Epithelial cell of esophagus (primary cell): ENCODE measurements around the gene MED13L.
"Not testable (repeated sequence)": the region's sequence is repeated elsewhere in the genome, so short reads cannot be mapped to it uniquely, and the experiment has no call there.

Source experiments
- DNase-seq: peaks from one replicate; pipeline ENCODE4 v3.0.0; 2010; ENCODE audit warnings: low read depth
- H3K4me3 ChIP-seq: 2 replicates; pipeline ENCODE4 v1.5.1; 2011; ENCODE audit warnings: mild to moderate bottlenecking, low read length, control low read depth
- TF ChIP-seq, protein P1 (sequence below): IDR thresholded peaks from 2 replicates; pipeline ENCODE4 v1.5.1; 2011; ENCODE audit warnings: low read depth, mild to moderate bottlenecking, low read length, control low read depth, inconsistent platforms; ENCODE audit not compliant: insufficient read depth; ENCODE audit errors: missing control alignments

Gene MED13L

DNA sequence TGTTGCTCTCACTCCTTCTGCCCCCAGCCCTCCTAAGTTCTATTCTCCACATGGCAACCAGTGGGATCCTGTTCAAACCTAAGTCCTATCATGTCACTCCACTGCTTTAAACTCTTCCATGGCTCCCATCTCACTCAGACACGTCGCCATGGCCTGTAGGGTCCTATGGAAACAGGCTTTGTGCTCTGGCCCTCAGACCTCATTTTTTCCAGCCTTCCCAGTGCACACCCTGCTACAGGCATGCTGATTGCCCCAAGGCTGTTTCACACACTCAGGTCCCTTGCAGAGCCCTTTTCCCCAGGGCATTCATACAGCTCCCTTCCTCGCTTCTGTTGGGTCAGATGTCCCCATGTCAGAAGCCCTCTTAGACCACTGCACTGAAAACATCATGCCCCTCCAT is 11.2 kb upstream of the MED13L start:
- H3K4me3 ChIP-seq, result no peak overlapping the region
- no peak for DNase-seq
- TF ChIP-seq, protein P1, sequence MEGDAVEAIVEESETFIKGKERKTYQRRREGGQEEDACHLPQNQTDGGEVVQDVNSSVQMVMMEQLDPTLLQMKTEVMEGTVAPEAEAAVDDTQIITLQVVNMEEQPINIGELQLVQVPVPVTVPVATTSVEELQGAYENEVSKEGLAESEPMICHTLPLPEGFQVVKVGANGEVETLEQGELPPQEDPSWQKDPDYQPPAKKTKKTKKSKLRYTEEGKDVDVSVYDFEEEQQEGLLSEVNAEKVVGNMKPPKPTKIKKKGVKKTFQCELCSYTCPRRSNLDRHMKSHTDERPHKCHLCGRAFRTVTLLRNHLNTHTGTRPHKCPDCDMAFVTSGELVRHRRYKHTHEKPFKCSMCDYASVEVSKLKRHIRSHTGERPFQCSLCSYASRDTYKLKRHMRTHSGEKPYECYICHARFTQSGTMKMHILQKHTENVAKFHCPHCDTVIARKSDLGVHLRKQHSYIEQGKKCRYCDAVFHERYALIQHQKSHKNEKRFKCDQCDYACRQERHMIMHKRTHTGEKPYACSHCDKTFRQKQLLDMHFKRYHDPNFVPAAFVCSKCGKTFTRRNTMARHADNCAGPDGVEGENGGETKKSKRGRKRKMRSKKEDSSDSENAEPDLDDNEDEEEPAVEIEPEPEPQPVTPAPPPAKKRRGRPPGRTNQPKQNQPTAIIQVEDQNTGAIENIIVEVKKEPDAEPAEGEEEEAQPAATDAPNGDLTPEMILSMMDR, result no peak

DNA sequence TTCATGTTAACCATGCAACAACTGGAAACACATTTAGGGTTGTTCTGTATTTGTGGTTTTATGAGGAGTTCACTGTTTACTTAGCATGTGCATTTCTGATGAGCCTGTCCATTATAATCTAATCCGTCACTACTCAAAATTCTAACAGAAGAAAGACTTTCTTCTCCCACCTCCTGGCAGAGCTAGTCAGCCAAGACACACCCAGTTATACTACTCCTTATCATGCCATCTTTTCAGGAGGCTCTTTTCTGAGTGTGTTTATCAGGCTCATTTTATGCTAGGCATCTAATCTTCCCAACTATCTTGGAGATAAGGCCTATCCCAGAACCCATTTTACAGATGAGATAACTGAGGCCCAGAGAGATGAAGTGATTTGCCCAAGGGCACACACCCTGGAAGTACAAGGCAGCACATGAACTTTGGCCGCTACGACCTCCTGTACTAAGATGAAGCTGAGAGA is 10.4 kb upstream of the MED13L start:
- no peak overlapping the region for H3K4me3 ChIP-seq
- no peak for DNase-seq
- TF ChIP-seq, protein P1, result no peak

DNA sequence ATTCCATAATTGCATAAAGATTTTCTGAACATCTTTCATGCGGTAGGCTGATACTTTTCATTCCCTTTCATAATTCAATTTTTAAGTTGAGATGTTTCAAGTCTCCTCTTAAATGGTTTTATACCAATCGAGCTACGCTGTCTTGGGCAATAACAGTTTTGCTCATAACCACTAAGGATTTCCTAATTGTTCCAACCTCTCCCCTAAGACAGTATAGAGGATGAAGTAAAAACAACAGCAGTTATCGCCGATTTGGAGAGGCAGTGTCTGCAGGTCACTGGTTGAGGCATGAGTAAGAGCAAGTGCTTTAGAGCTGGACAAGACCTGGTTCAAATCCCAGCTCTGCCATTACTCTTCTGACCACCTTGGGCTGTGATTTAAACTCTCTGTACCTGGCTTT is 6.9 kb upstream of the MED13L start:
- no peak for DNase-seq
- H3K4me3 ChIP-seq, result no peak overlapping the region
- TF ChIP-seq, protein P1, result no peak

DNA sequence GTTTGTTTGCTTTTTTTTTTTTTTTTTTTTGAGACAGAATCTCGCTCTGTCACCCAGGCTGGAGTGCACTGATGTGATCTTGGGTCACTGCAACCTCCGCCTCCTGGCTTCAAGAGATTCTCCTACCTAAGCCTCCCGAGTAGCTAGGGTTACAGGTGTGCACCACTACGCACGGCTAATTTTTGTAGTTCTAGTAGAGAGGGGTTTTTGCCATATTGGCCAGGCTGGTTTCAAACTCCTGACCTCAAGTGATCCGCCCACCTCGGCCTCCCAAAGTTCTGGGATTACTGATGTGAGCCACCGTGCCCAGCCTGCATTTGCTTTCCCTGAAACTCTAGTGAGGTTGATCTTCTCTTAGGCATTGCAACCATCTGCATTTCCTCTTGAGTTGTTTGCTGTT is 6.4 kb upstream of the MED13L start:
- H3K4me3 ChIP-seq, DNase-seq: not testable (repeated sequence)

DNA sequence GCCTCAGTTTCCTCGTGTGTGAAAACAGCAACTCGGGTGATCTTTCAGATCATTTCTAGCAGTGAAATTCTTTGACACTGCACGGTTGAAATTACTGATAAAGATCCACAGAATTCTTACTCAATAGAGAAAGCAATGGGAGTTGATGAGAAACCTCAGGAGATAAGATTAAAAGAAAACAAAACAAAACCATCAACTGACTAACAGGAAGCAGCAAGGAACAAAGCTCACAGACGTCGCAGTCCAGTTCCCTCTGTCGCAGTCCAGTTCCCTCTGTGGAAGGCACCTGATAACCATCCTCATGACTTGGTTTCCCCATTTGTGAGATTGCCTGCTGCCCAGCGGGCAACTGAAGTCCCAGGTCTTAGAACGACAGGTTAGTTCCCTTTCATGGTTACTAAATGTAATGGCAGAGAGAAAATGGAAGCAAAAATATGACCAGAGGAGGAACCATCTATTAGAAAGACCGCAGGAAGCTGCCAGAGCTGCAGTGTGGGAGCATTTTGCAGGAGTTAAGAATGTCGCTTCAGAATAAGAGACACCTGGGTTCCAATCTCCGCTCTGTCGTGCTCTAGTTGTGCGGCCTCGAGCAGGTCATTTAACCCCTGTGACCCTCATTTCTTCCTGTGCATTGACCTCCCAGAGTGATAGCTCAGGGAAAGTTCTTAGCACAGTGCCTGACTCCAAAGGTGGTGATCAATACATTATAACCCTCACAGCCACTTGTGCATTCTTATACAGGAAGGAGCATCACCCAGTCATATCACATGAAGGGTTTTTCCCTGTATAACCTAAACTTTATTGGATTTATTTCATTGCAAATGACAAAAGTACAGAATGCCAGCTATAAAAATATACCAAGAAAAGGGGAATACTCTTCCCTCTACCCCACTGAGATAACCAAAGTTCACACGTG is 5.1 kb upstream of the MED13L start:
- TF ChIP-seq, protein P1, result no peak
- H3K4me3 ChIP-seq, result no peak overlapping the region
- DNase-seq, result no peak

DNA sequence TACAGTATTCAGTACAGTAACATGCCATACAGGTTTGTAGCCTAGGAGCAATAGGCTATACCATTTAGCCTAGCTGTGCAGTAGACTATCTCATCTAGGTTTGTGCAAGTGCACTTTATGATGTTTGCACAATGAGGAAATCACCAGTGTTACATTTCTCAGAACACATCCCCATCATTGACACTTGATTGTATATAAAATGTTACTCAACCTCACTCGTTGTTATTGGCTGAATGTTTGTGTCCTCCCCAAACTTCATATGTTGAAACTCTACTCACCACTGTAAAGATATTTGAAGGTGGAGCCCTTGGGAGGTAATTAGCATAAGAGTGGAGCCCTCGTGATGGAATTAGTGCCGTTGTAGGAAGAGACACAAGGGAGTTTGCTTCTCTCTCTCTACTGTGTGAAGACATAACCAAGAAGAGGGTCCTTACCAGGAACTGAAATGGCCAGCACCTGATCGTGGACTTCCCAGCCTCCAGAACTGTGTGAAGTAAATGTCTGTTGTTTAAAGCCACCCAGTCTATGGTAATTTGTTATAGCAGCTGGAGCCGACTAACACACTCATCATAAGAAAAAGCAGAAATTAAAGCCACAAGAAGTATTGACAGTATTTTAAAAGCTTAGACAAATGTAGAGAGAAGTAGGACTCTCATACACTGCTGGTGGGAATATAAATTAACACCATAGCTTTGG is 3.2 kb upstream of the MED13L start:
- TF ChIP-seq, protein P1, result no peak
- no peak overlapping the region for H3K4me3 ChIP-seq
- DNase-seq, result no peak

DNA sequence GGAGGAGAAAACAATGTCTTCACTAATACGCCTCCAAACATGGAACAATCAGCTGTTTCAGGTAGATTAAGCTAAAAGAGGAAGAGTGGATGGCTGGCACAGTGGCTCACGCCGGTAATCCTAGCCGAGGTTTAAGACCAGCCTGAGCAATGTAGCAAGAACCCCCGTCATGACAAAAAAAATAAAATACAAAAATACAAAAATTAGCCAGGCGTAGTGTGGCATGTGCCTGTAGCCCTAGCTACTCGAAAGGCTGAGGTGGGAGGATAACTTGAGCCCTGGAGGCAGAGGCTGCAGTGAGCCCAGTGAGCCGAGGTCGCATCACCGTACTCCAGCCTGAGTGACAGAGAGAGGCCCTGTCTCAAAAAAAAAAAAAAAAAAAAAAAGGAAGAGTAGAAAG is 1.2 kb upstream of the MED13L start:
- no peak for DNase-seq
- H3K4me3 ChIP-seq, result no peak overlapping the region
- TF ChIP-seq, protein P1, result no peak
